CD4-positive, alpha-beta T cell treated with Interleukin-15 for 1 hour (primary cell): ENCODE data around the gene SWI5.

Experiments
- DNase-seq: peaks from one replicate; pipeline ENCODE4 v3.0.0-alpha.2; 2020

The SWI5 gene

GRCh38 chr9:128280084-128280622 is 4.1 kb downstream of the SWI5 start:
- DNase-seq: no peak

GRCh38 chr9:128282500-128282899 is 6.4 kb downstream of the SWI5 start:
- DNase-seq: no peak

GRCh38 chr9:128285033-128285784 is 9.1 kb downstream of the SWI5 start:
- no peak for DNase-seq

GRCh38 chr9:128286440-128286839 is 10.4 kb downstream of the SWI5 start:
- no peak for DNase-seq

GRCh38 chr9:128288273-128289004 is 12.4 kb downstream of the SWI5 start:
- no peak for DNase-seq

- DNase-seq: no peak
Observed at GRCh38 chr9:128292009-128292408, 15.9 kb downstream of the SWI5 start.

- DNase-seq: no peak
Observed at GRCh38 chr9:128293091-128293490, 17.0 kb downstream of the SWI5 start.

GRCh38 chr9:128294142-128294541 is 18.1 kb downstream of the SWI5 start:
- no peak for DNase-seq

- DNase-seq: no peak
Observed at GRCh38 chr9:128296340-128297220, 20.5 kb downstream of the SWI5 start.

- no peak for DNase-seq
Observed at GRCh38 chr9:128297221-128297773, 21.2 kb downstream of the SWI5 start.

GRCh38 chr9:128298535-128299482 is 22.7 kb downstream of the SWI5 start:
- DNase-seq: no peak

GRCh38 chr9:128304136-128304970 is 28.3 kb downstream of the SWI5 start:
- no peak for DNase-seq

GRCh38 chr9:128304971-128305288 is 28.9 kb downstream of the SWI5 start:
- DNase-seq: no peak

- DNase-seq: no peak
Observed at GRCh38 chr9:128309551-128309950, 33.5 kb downstream of the SWI5 start.

- no peak for DNase-seq
Observed at GRCh38 chr9:128310461-128310860, 34.4 kb downstream of the SWI5 start.

- no peak for DNase-seq
Observed at GRCh38 chr9:128314697-128315096, 38.6 kb downstream of the SWI5 start.

- DNase-seq: no peak
Observed at GRCh38 chr9:128316421-128316820, 40.3 kb downstream of the SWI5 start.

- no peak for DNase-seq
Observed at GRCh38 chr9:128317629-128318028, 41.6 kb downstream of the SWI5 start.

GRCh38 chr9:128321343-128321742 is 45.3 kb downstream of the SWI5 start:
- no peak for DNase-seq

- DNase-seq: no peak
Observed at GRCh38 chr9:128321879-128322403, 45.9 kb downstream of the SWI5 start.
